Endothelial cell of umbilical vein (primary cell): ENCODE data around the gene CALHM5. TPM values are rescaled to one million over a fixed set of nuclear protein-coding genes. Genes with fewer than 3 reads are reported as not detected.
A peak's percentile ranks its signal among the peaks of the same experiment; 100 is the strongest.

Experiments used
- BruUV-seq: library from RNA; stranded (reverse); fragments of 400-500 nt; replicated peaks from 2 replicates; lab custom pipeline; 2021; lab: Mats Ljungman, UMichigan
- CTCF ChIA-PET: fragments of 300-600, 350-600 bp; sonication (Branson Sonifier 250); formaldehyde crosslinking; loops from one replicate; lab custom pipeline; 2021; ENCODE audit warnings: antibody characterized with exemption, inconsistent platforms; lab: Charles Lee
- POLR2A ChIA-PET: fragments of 300-600, 350-600 bp; sonication (Branson Sonifier 250); formaldehyde crosslinking; loops from one replicate; lab custom pipeline; 2021; ENCODE audit warnings: antibody characterized with exemption, inconsistent platforms; lab: Charles Lee
- DNase-seq: peaks from one replicate; pipeline ENCODE4 v3.0.0-alpha.2; 2011; ENCODE audit warnings: low read depth, low spot score
- FAIRE-seq: peaks from 2 replicates; lab custom pipeline; 2011; peaks lifted over from hg19 to GRCh38; lab: Jason Lieb, UNC
- H2AFZ ChIP-seq: 2 replicates; pipeline ENCODE4 v1.6.0; 2012; ENCODE audit warnings: low read depth, low read length, control low read depth, inconsistent platforms
- H3K27ac ChIP-seq: 2 replicates; pipeline ENCODE4 v1.5.1; 2011; ENCODE audit warnings: low read depth, mild to moderate bottlenecking, control low read depth, low read length, moderate library complexity; ENCODE audit not compliant: insufficient read depth
- H3K27me3 ChIP-seq, 2 experiments: 2 replicates each; pipeline versions ENCODE4 v1.6.0 to v1.6.1; 2011; ENCODE audit warnings: low read length in 2 of 2, mixed read lengths in 1 of 2; ENCODE audit not compliant: control insufficient read depth in 2 of 2, insufficient read depth in 2 of 2
- H3K36me3 ChIP-seq, 2 experiments: 2 replicates in 1 of 2; 3 replicates in 1 of 2; pipeline ENCODE4 v1.5.1; 2011; ENCODE audit warnings: low read length in 2 of 2, mild to moderate bottlenecking in 1 of 2, moderate library complexity in 1 of 2; ENCODE audit not compliant: control insufficient read depth in 2 of 2, insufficient read depth in 2 of 2; ENCODE audit errors: extremely low read depth in 1 of 2
- H3K4me1 ChIP-seq: 3 replicates; pipeline ENCODE4 v1.5.1; 2011; ENCODE audit warnings: mild to moderate bottlenecking, low read length; ENCODE audit not compliant: control insufficient read depth, insufficient read depth; ENCODE audit errors: extremely low read depth
- H3K4me2 ChIP-seq: 2 replicates; pipeline ENCODE4 v1.6.1; 2011; ENCODE audit warnings: low read length, control low read depth, mixed read lengths; ENCODE audit not compliant: insufficient read depth
- H3K4me3 ChIP-seq, 3 experiments: fragments of 200-600 bp in 1 of 3; sonication (generic), shearing (Covaris generic) in 1 of 3; replicated peaks in 1 of 3; 2 replicates each; pipeline ENCODE4 v1.5.1; 2011 to 2016; ENCODE audit warnings: control low read depth in 3 of 3, low read length in 3 of 3, mild to moderate bottlenecking in 2 of 3, inconsistent platforms in 1 of 3, low read depth in 1 of 3, moderate library complexity in 1 of 3; ENCODE audit not compliant: insufficient read depth in 1 of 3
- H3K79me2 ChIP-seq: 2 replicates; pipeline ENCODE4 v1.6.0; 2012; ENCODE audit warnings: low read length, inconsistent platforms; ENCODE audit not compliant: control insufficient read depth, insufficient read depth
- H3K9ac ChIP-seq: replicated peaks from 2 replicates; pipeline ENCODE3; 2011; ENCODE audit warnings: low read length, control low read depth; ENCODE audit not compliant: insufficient read depth; ENCODE audit errors: extremely low read depth
- H3K9me1 ChIP-seq: replicated peaks from 3 replicates; pipeline ENCODE4 v1.6.0; 2011; ENCODE audit warnings: mild to moderate bottlenecking, low read length; ENCODE audit not compliant: control insufficient read depth, insufficient read depth; ENCODE audit errors: extremely low read depth
- H3K9me3 ChIP-seq: replicated peaks from 2 replicates; pipeline ENCODE4 v1.5.1; 2012; ENCODE audit warnings: low read length, inconsistent platforms; ENCODE audit not compliant: control insufficient read depth, insufficient read depth
- H4K20me1 ChIP-seq: replicated peaks from 2 replicates; pipeline ENCODE3; 2011; ENCODE audit warnings: mild to moderate bottlenecking, low read length; ENCODE audit not compliant: control insufficient read depth, insufficient read depth; ENCODE audit errors: extremely low read depth
- CTCF ChIP-seq, 2 donors: IDR thresholded peaks; 1 replicate in 1 of 2; 2 replicates in 1 of 2; pipeline ENCODE4 v1.5.1; 2011; ENCODE audit warnings: low read length in 2 of 2, mild to moderate bottlenecking in 2 of 2, moderate library complexity in 2 of 2, control low read depth in 1 of 2, inconsistent platforms in 1 of 2, low read depth in 1 of 2; ENCODE audit not compliant: insufficient read depth in 1 of 2; ENCODE audit errors: extremely low read depth in 1 of 2
- EZH2 ChIP-seq: IDR thresholded peaks from 2 replicates; pipeline ENCODE4 v1.6.1; 2012; ENCODE audit warnings: borderline replicate concordance, low read depth, mild to moderate bottlenecking, moderate library complexity, low read length, inconsistent platforms; ENCODE audit not compliant: severe bottlenecking
- FOS ChIP-seq: IDR thresholded peaks from 2 replicates; pipeline ENCODE4 v1.6.1; 2011; ENCODE audit warnings: mild to moderate bottlenecking, low read length, moderate library complexity, borderline replicate concordance; ENCODE audit not compliant: insufficient read depth
- JUN ChIP-seq: IDR thresholded peaks from 2 replicates; pipeline ENCODE4 v1.6.1; 2011; ENCODE audit warnings: borderline replicate concordance, low read depth; ENCODE audit not compliant: insufficient read length, insufficient read depth
- POLR2AphosphoS5 ChIP-seq: IDR thresholded peaks from 2 replicates; pipeline ENCODE4 v1.6.1; 2012; ENCODE audit warnings: low read depth, mild to moderate bottlenecking, control low read depth, low read length, moderate library complexity; ENCODE audit not compliant: insufficient read depth
- dilution Hi-C: fragments of 300-500 bp; cut with MboI; formaldehyde crosslinking; loops from one replicate; pipeline ENCODE4 v1.15.0; 2019; ENCODE audit warnings: low sequenced_read_pairs; ENCODE audit not compliant: extremely low pct_ligation_motif_present
- intact Hi-C: fragments of 100-400 bp; cut with micrococcal nuclease; formaldehyde crosslinking; loops from one replicate; pipeline ENCODE4 v1.10.0; 2022
- polyA plus RNA-seq, 4 experiments: library from polyadenylated mRNA; depleted of rRNA in 3 of 4; stranded (reverse) in 3 of 4; unstranded in 1 of 4; fragments of >200 nt; gene quantifications; 2 replicates each; pipeline versions ENCODE4 v1.2.1 to v1.2.3, GENCODE V29; 2011 to 2012; ENCODE audit warnings: missing spikeins in 1 of 4
- total RNA-seq: library from RNA; stranded (reverse); gene quantifications from 2 replicates; pipeline ENCODE4 v1.2.3, GENCODE V29; 2021

CALHM5 gene
- total and polyA plus RNA-seq, 2 donors (not counting 3 experiments of a cell fraction or from before 2014, with no cell fraction given) = 4.5 to 6.6 TPM

- CTCF ChIA-PET = interaction anchor here (1.1 to 6.2 kb wide), 8 partner anchors 9 to 284 kb away, joined by 3 to 72 read pairs (median 22); no protein-coding TSS in a partner anchor
- peaks cover 8 to 11% of the 10 kb centered on the region in 2 experiments for H3K36me3 ChIP-seq
- no peaks in the 10 kb centered on the region for H3K9me3 ChIP-seq
- POLR2A ChIA-PET = no interaction called here
- peak overlapping the region in 2 of 3 experiments; percentile 35 to 82 for H3K4me3 ChIP-seq
- intact Hi-C loops (loop anchor here (5.0 kb wide), 2 partner anchors 141 to 296 kb away; partner anchors contain the start of gene DSE), dilution Hi-C loops (no loop called here)
- no peaks in the 10 kb centered on the region for H3K27me3 ChIP-seq
- BruUV-seq = no TSS peak
- no peak overlapping the region for H3K27ac ChIP-seq
- peaks cover 8% of the 10 kb centered on the region for H3K79me2 ChIP-seq
- TF ChIP-seq POLR2AphosphoS5 = no peak
- no peak for TF ChIP-seq JUN
- TF ChIP-seq FOS = no peak
- H3K9me1 ChIP-seq = no peaks in the 10 kb centered on the region
- no peaks in the 10 kb centered on the region for H4K20me1 ChIP-seq
- H3K4me2 ChIP-seq = peak overlapping the region; percentile 89
- FAIRE-seq = no peak
- no peak overlapping the region for H2AFZ ChIP-seq
- H3K4me1 ChIP-seq = peaks cover 19% of the 10 kb centered on the region
- no peak for DNase-seq
- peak overlapping the region; percentile 95 for H3K9ac ChIP-seq
Measured at GRCh38 chr6:116513224-116513875, 1.9 kb downstream of the CALHM5 start.

GRCh38 chr6:116514111-116514510 lies 2.7 kb downstream of the CALHM5 start:
- BruUV-seq = no TSS peak
- H3K4me1 ChIP-seq = peaks cover 19% of the 10 kb centered on the region
- H3K9me3 ChIP-seq = no peaks in the 10 kb centered on the region
- no peak overlapping the region for H3K9ac ChIP-seq
- H3K4me2 ChIP-seq = peak overlapping the region; percentile 89
- dilution Hi-C loops (no loop called here), intact Hi-C loops (loop anchor here (5.0 kb wide), 2 partner anchors 142 to 297 kb away; partner anchors contain the start of gene DSE)
- peaks cover 8 to 11% of the 10 kb centered on the region in 2 experiments for H3K36me3 ChIP-seq
- POLR2A ChIA-PET = no interaction called here
- no peak overlapping the region for H3K27ac ChIP-seq
- CTCF ChIA-PET = interaction anchor here (1.4 to 6.2 kb wide), 6 partner anchors 8 to 245 kb away, joined by 3 to 72 read pairs (median 16); no protein-coding TSS in a partner anchor
- peaks cover 8% of the 10 kb centered on the region for H3K79me2 ChIP-seq
- no peaks in the 10 kb centered on the region for H4K20me1 ChIP-seq
- no peak overlapping the region for H3K4me3 ChIP-seq
- no peak for FAIRE-seq
- TF ChIP-seq EZH2 (no peak), CTCF (IDR thresholded peaks at IDR 0.05; ENCODE audit: extremely low read depth in 1 of 2, insufficient read depth in 1 of 2, low read depth in 1 of 2, low read length in 2 of 2) (no peak)
- H3K9me1 ChIP-seq = no peaks in the 10 kb centered on the region
- H2AFZ ChIP-seq = no peak overlapping the region
- no peaks in the 10 kb centered on the region for H3K27me3 ChIP-seq
- DNase-seq = no peak
